HG02938 (cell line): ENCODE measurements around the gene RAD52.

ENCODE experiments used
- ATAC-seq: cut with Tn5 transposase; IDR thresholded peaks from one replicate; pipeline ENCODE4 v1.9.1; 2021; ENCODE audit warnings: mild to moderate bottlenecking, moderate library complexity; ENCODE audit not compliant: unreplicated experiment

RAD52 gene

GRCh38 chr12:879641-880040, 69.9 kb downstream of the RAD52 start:
- ATAC-seq: no peak

GRCh38 chr12:873954-874353, 75.5 kb downstream of the RAD52 start:
- no peak for ATAC-seq

GRCh38 chr12:870378-870777, 79.1 kb downstream of the RAD52 start:
- ATAC-seq: no peak

- ATAC-seq: no peak
Measured at GRCh38 chr12:868722-869121, 80.8 kb downstream of the RAD52 start.

GRCh38 chr12:867905-868304, 81.6 kb downstream of the RAD52 start:
- ATAC-seq: no peak

GRCh38 chr12:865614-866013, 83.9 kb downstream of the RAD52 start:
- ATAC-seq: no peak

GRCh38 chr12:863285-863684, 86.2 kb downstream of the RAD52 start:
- ATAC-seq: no peak

- no peak for ATAC-seq
Measured at GRCh38 chr12:862303-862911, 87.1 kb downstream of the RAD52 start.
